ENCODE results near the gene ATOX1. TPM values are rescaled to one million over a fixed set of nuclear protein-coding genes. Genes with fewer than 3 reads are reported as not detected.

ATOX1 gene
- total RNA-seq, 4 donors from 2014 or later: 2.6 to 99.7 (median 47.6) TPM

DNA sequence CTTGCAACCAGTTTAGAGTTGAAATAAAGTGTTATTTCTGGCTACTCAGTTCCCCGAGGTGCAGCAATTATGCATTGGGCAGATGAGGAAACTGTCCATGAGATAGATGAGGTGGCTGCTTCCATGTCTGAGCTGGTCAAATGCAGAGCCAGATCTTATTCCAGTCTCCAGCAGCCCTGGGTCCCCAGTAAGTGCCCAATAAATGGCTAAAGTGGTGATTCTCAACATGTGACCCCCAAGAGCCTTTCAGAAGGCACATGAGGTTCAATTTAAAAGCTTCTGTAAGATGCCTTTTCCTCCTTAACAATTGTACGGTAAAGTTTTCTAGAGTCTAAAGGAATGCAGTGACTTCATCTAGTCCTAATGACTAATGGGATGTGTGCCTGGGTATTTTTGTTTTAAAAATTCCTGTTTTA lies 17.5 kb downstream of the ATOX1 start:
- TF ChIP-seq, protein P1, sequence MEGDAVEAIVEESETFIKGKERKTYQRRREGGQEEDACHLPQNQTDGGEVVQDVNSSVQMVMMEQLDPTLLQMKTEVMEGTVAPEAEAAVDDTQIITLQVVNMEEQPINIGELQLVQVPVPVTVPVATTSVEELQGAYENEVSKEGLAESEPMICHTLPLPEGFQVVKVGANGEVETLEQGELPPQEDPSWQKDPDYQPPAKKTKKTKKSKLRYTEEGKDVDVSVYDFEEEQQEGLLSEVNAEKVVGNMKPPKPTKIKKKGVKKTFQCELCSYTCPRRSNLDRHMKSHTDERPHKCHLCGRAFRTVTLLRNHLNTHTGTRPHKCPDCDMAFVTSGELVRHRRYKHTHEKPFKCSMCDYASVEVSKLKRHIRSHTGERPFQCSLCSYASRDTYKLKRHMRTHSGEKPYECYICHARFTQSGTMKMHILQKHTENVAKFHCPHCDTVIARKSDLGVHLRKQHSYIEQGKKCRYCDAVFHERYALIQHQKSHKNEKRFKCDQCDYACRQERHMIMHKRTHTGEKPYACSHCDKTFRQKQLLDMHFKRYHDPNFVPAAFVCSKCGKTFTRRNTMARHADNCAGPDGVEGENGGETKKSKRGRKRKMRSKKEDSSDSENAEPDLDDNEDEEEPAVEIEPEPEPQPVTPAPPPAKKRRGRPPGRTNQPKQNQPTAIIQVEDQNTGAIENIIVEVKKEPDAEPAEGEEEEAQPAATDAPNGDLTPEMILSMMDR (IDR thresholded peaks at IDR 0.05): peak in 1 of 4 experiments; percentile 7
- TF ChIP-seq POLR2A (IDR thresholded peaks at IDR 0.05): no peak
- H3K4me1 ChIP-seq: peaks cover 4 to 12% of the 10 kb centered on the region in 2 donors
- no peaks in the 10 kb centered on the region for H3K36me3 ChIP-seq
- H3K9me3 ChIP-seq: no peaks in the 10 kb centered on the region
- H3K27me3 ChIP-seq: no peaks in the 10 kb centered on the region
- intact Hi-C loops (cut with DNase I; ENCODE audit: low total_unique reads): loop anchor here (2.0 to 10.0 kb wide), 2 partner anchors 82 to 296 kb away; partner anchors contain the start of gene SLC36A1
- peak overlapping the region; percentile 84 to 93 for H3K27ac ChIP-seq
- no peak overlapping the region for H3K4me3 ChIP-seq
- DNase-seq: no peak

DNA sequence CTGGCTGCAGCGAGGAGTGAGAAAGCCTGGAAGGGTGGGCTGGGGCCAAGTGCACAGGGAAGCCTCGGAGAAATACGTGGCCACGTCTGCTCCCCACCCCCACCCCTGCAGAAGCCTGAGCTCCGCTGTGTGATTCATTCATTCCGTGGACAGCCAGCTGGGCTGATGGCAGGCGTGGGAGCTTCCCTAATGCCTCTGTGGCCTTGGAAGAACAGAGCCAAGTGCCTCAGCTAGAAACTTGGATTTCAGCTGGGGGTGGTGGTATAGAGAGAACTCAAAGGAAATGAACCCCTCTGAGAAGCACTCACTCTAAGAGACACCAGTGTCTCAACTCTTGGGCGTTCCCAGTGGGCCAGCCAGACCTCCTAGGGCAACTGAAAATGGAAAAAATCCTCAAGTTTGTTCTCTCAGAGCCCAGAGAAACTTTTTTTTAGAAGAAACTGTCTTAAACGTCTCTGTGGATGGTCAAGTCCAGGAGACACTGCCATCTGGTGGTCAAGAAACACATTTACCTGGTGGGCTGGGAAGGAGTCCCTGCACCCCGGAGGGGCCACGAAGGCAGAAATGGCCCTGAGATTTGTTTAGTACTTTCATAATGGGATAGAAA lies 18.0 kb downstream of the ATOX1 start:
- TF ChIP-seq, protein P1 (IDR thresholded peaks at IDR 0.05): peak; percentile 80 to 93 (median 90)
- TF ChIP-seq POLR2A (IDR thresholded peaks at IDR 0.05): no peak

DNA sequence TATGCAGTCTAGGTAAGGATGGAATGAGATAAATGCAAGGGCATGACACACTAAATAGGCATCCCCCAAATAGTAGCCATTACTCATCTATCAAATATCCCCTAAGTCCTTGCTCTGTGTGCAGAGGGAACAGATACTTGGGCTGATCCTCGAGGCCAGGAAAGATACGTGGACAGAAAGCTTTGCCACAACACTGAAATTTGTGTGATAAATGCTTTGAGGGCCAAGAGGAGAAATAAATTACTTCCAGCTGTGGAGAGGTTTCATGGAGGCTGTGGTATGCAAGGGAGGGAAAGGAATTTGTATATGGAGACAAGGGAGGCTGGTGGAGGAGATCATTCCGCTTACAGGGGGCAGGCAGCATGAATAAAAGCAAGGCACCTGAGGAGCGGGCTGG lies 18.5 kb downstream of the ATOX1 start:
- DNase-seq: no peak
- TF ChIP-seq, protein P1 (IDR thresholded peaks at IDR 0.05): no peak
- no peak for TF ChIP-seq POLR2A (IDR thresholded peaks at IDR 0.05)
- intact Hi-C loops (cut with DNase I; ENCODE audit: low total_unique reads): loop anchor here (2.0 to 10.0 kb wide), 2 partner anchors 81 to 295 kb away; partner anchors contain the start of gene SLC36A1

More for the DNA sequence above, 18.0 kb downstream of the ATOX1 start:
- H3K36me3 ChIP-seq: no peaks in the 10 kb centered on the region
- H3K9me3 ChIP-seq: no peaks in the 10 kb centered on the region
- intact Hi-C loops (cut with DNase I; ENCODE audit: low total_unique reads): loop anchor here (2.0 to 10.0 kb wide), 2 partner anchors 82 to 296 kb away; partner anchors contain the start of gene SLC36A1
- H3K27ac ChIP-seq: peak overlapping the region; percentile 84 to 93
- DNase-seq: peak; percentile 83 to 86
- no peak overlapping the region for H3K4me3 ChIP-seq
- no peaks in the 10 kb centered on the region for H3K27me3 ChIP-seq
- peaks cover 4 to 12% of the 10 kb centered on the region in 2 donors for H3K4me1 ChIP-seq

DNA sequence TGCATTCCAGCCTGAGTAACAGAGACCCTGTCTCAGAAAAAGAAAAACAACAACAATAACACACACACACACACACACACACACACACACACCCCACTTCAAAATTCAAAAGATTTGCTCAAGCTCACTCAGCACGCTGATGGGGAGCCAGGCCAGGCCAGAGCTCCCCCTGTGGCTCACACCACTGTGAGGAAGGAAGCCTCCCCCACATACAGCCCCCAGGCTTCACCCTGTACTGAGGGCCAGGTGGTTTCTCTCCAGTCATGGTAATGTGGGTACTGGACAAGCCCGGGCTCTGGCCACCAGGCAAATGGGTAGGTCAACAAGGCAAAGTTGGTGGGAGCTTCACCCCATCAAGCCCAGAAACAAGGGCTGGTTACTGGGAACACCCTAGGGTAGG lies 19.0 kb downstream of the ATOX1 start:
- intact Hi-C loops (cut with DNase I; ENCODE audit: low total_unique reads): no loop called here
- Histone ChIP-seq H3K4me3 (no peak overlapping the region), H3K27ac (peak overlapping the region; percentile 84 to 93), H3K4me1 (peaks cover 4 to 12% of the 10 kb centered on the region in 2 donors), H3K36me3 (no peaks in the 10 kb centered on the region), H3K27me3 (no peaks in the 10 kb centered on the region), H3K9me3 (no peaks in the 10 kb centered on the region)
- no peak for TF ChIP-seq POLR2A (IDR thresholded peaks at IDR 0.05)
- TF ChIP-seq, protein P1 (IDR thresholded peaks at IDR 0.05): no peak
- peak in 1 of 2 donors; percentile 39 for DNase-seq

More for the DNA sequence above, 18.5 kb downstream of the ATOX1 start:
- Histone ChIP-seq H3K27me3 (no peaks in the 10 kb centered on the region), H3K9me3 (no peaks in the 10 kb centered on the region), H3K27ac (peak overlapping the region; percentile 84 to 93), H3K36me3 (no peaks in the 10 kb centered on the region), H3K4me1 (peaks cover 4 to 12% of the 10 kb centered on the region in 2 donors), H3K4me3 (no peak overlapping the region)

DNA sequence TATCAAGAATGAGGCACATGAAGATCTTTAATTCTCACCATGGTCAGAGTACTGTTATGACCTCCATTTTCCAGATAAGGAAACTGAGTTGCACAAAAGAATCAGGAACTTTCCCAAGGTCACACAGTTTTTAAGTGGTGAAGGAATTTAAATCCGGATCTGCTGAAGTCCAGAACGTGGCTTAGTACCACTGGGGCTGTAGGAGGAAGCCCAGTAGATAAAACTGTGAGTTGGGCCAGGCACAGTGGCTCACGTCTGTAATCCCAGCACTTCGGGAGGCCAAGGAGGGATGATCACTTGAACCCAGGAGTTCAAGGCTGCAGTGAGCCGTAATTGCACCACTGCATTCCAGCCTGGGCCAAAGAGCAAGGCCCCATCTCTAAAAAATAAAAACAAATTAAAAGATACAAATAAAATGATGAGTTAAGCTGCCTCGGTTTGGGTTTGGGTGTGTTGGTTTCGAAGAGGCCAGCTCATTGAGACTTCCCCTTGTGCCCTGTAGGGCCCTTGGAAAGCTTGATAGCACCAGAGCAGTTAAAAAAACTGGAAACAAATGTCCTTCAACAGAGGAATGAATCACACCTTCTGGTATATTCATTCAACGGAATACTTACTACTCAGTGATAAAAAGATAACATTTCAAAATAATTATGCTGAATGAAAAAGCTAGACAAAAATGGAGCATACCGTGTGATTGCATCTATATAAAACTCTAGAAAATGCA lies 20.1 kb downstream of the ATOX1 start:
- Histone ChIP-seq H3K27ac (peak overlapping the region; percentile 84 to 93), H3K4me3 (no peak overlapping the region), H3K36me3 (no peaks in the 10 kb centered on the region), H3K27me3 (no peaks in the 10 kb centered on the region), H3K9me3 (no peaks in the 10 kb centered on the region), H3K4me1 (peaks cover 4 to 12% of the 10 kb centered on the region in 2 donors)
- DNase-seq: no peak
- TF ChIP-seq, protein P1 (IDR thresholded peaks at IDR 0.05): no peak
- TF ChIP-seq POLR2A (IDR thresholded peaks at IDR 0.05): no peak
- intact Hi-C loops (cut with DNase I; ENCODE audit: low total_unique reads): no loop called here
